Colonic mucosa (tissue), 4 donors: ENCODE measurements around the gene CAMP. TPM values are rescaled to one million over a fixed set of nuclear protein-coding genes. Genes with fewer than 3 reads are reported as not detected.

Experiments
- DNase-seq: peaks from one replicate; pipeline ENCODE4 v3.0.0-alpha.2; 2020
- H3K27ac ChIP-seq: fragments of 200-600 bp; one replicate; pipeline ENCODE4 v1.8.0; 2021
- H3K27me3 ChIP-seq: fragments of 200-600 bp; one replicate; pipeline ENCODE4 v1.8.0; 2021
- H3K36me3 ChIP-seq: fragments of 200-600 bp; one replicate; pipeline ENCODE4 v1.8.0; 2021
- H3K4me1 ChIP-seq: fragments of 200-600 bp; one replicate; pipeline ENCODE4 v1.8.0; 2021; ENCODE audit warnings: mild to moderate bottlenecking
- H3K4me3 ChIP-seq: fragments of 200-600 bp; one replicate; pipeline ENCODE4 v1.8.0; 2021
- H3K9ac ChIP-seq, 2 donors: one replicate each; pipeline ENCODE4 v1.7.0; 2013; ENCODE audit warnings: control low read depth in 2 of 2, low read depth in 2 of 2, low read length in 2 of 2
- H3K9me3 ChIP-seq: fragments of 200-600 bp; one replicate; pipeline ENCODE4 v1.8.0; 2021
- intact Hi-C: fragments of 100-400 bp; cut with DNase I; formaldehyde crosslinking; loops from one replicate; pipeline ENCODE4 v1.14.1; 2022
- total RNA-seq, 2 donors: library from RNA; stranded (reverse); fragmentation: NEBNext Ultra II Directional in 1 of 2; extraction: Animal tissue kit (Norgen Biotek cat#: 25700) in 1 of 2; gene quantifications; one replicate each; pipeline ENCODE4 v1.2.1, GENCODE V29; 2021
- TF ChIP-seq, protein P1 (sequence below): fragments of 200-600 bp; IDR thresholded peaks from one replicate; pipeline ENCODE4 v1.8.0; 2022; ENCODE audit warnings: antibody characterized with exemption, mild to moderate bottlenecking
- donor health status: healthy.
- donor health status: DM: no; HTN: no; CAD: no.
- donor health status: DM: no; HTN: no; CAD: no.

CAMP gene
- total RNA-seq = not detected

DNA sequence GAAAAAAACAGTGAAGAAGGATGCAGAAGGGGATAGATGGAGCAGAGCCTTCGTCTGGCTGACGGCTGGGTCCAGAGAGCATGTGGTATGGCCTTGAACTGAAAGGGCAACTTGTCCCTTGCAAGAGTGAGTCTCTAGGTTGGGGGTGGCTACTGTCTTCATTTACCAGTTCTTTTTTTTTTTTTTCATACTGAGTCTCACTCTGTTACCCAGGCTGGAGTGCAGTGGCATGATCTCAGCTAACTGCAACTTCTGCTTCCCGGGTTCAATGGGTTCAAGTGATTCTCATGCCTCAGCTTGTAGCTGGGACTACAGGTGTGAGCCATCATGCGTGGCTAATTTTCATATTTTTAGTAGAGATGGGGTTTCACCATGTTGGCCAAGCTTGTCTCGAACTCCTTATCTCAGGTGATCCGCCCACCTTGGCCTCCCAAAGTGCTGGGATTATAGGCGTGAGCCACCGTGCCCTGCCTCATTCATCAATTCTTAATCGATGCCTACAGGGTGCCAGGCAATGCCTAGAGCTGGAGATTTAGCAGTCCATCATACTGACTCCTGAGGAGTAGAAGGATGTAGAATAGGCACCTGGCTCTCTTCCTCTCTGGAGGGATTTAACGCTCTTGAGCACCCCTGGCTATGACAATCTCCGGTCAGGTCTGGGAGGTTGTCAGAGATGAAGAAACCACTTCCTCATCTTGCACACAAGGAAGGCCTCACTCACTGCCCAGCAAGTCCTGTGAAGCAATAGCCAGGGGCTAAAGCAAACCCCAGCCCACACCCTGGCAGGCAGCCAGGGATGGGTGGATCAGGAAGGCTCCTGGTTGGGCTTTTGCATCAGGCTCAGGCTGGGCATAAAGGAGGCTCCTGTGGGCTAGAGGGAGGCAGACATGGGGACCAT, at the start of gene CAMP:
Gene CAMP, plus strand, starts transcription at position 880 of the 898 bp plus-strand sequence. Its CDS starts 17 bp downstream, at position 897.
- H3K27ac ChIP-seq = no peak within 1 kb of the TSS
- TF ChIP-seq, protein P1, sequence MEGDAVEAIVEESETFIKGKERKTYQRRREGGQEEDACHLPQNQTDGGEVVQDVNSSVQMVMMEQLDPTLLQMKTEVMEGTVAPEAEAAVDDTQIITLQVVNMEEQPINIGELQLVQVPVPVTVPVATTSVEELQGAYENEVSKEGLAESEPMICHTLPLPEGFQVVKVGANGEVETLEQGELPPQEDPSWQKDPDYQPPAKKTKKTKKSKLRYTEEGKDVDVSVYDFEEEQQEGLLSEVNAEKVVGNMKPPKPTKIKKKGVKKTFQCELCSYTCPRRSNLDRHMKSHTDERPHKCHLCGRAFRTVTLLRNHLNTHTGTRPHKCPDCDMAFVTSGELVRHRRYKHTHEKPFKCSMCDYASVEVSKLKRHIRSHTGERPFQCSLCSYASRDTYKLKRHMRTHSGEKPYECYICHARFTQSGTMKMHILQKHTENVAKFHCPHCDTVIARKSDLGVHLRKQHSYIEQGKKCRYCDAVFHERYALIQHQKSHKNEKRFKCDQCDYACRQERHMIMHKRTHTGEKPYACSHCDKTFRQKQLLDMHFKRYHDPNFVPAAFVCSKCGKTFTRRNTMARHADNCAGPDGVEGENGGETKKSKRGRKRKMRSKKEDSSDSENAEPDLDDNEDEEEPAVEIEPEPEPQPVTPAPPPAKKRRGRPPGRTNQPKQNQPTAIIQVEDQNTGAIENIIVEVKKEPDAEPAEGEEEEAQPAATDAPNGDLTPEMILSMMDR = no peak
- H3K9ac ChIP-seq = no peak within 1 kb of the TSS
- no peaks in the 10 kb centered on the region for H3K36me3 ChIP-seq
- H3K4me3 ChIP-seq = no peak within 1 kb of the TSS
- no peaks in the 10 kb centered on the region for H3K9me3 ChIP-seq
- DNase-seq = peak; percentile 34
- intact Hi-C loops = no loop called here
- no peaks in the 10 kb centered on the region for H3K4me1 ChIP-seq
- no peaks in the 10 kb centered on the region for H3K27me3 ChIP-seq

GRCh38 chr3:48178072-48178471, 45.2 kb upstream of the CAMP start:
- H3K9me3 ChIP-seq = no peaks in the 10 kb centered on the region
- TF ChIP-seq, protein P1 = no peak
- H3K27ac ChIP-seq = no peak overlapping the region
- no peaks in the 10 kb centered on the region for H3K27me3 ChIP-seq
- H3K4me1 ChIP-seq = no peaks in the 10 kb centered on the region
- H3K36me3 ChIP-seq = peaks cover 5% of the 10 kb centered on the region
- intact Hi-C loops = no loop called here
- DNase-seq = no peak
- no peak overlapping the region for H3K9ac ChIP-seq
- no peak overlapping the region for H3K4me3 ChIP-seq

DNA sequence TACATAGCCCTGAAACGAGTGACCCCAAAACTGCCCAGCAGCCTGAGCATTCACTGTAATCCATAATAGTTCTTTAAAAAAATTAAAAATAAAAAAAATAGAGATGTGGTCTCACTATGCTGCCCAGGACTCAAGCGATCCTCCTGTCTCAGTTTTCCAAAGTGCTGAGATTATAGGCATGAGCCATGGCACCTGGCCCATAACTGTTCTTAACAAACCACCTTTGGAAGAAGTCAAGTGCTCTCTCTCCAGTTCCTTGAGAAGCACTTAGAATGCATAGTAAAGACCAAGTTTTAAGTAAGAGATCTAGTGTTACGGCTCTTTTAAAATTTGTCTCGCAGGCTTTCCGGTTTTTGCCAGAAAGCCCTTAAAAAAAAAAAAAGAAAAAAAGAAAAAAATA, 43.3 kb upstream of the CAMP start:
- TF ChIP-seq, protein P1 = no peak
- no peak overlapping the region for H3K9ac ChIP-seq
- intact Hi-C loops = no loop called here
- H3K27me3 ChIP-seq = no peaks in the 10 kb centered on the region
- no peaks in the 10 kb centered on the region for H3K9me3 ChIP-seq
- no peak for DNase-seq
- no peaks in the 10 kb centered on the region for H3K4me1 ChIP-seq
- no peak overlapping the region for H3K27ac ChIP-seq
- H3K36me3 ChIP-seq = peaks cover 5% of the 10 kb centered on the region
- no peak overlapping the region for H3K4me3 ChIP-seq

DNA sequence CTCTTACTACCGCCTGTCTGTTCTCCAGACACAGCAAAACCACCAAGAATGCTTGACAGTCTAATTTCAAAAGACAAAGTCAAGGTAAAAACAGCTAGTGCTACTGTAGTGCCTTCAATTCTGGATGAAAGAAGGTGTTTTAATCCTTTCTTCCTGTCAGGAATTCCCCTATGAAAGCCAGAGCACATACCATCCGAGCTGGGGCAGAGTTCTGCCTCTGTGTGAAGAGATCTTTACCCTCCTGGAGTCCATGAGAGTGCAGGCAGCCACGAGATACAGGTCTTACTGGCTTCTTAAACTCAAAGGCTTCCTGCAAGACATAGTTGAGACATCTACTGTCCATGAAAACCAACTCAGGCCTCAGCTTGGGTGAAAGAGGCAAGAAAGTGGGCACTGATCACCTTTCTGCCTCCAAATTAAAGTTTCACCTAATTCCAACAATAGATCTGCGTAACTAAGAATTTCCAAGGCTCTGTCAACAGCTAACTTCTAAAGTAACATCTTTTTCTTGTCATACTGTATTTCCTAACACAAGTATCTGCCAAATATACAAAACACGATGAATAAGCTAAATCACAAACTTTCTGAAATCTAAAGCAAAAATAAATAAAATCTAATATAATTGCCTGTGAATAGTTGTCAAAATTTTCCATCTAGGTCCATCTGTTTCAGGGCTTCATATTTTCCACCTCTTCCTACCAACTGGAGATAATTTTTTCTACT, 42.6 kb upstream of the CAMP start:
- Histone ChIP-seq H3K36me3 (peaks cover 5% of the 10 kb centered on the region), H3K4me1 (no peaks in the 10 kb centered on the region), H3K27ac (no peak overlapping the region), H3K9me3 (no peaks in the 10 kb centered on the region), H3K27me3 (no peaks in the 10 kb centered on the region), H3K9ac (no peak overlapping the region), H3K4me3 (no peak overlapping the region)
- no peak for DNase-seq
- intact Hi-C loops = no loop called here
- TF ChIP-seq, protein P1 = no peak

GRCh38 chr3:48184299-48184698, 39.0 kb upstream of the CAMP start:
- Histone ChIP-seq H3K4me1 (no peaks in the 10 kb centered on the region), H3K36me3 (no peaks in the 10 kb centered on the region), H3K9me3 (no peaks in the 10 kb centered on the region), H3K27me3 (no peaks in the 10 kb centered on the region), H3K4me3 (no peak overlapping the region), H3K27ac (no peak overlapping the region), H3K9ac (no peak overlapping the region)
- DNase-seq = no peak
- TF ChIP-seq, protein P1 = no peak
- intact Hi-C loops = no loop called here
